HCT116 (cell line): ENCODE results near the gene RAI1. TPM values are rescaled to one million over a fixed set of nuclear protein-coding genes. Genes with fewer than 3 reads are reported as not detected.

Experiments used
- ATAC-seq: fragments of 200-7000 bp; cut with Tn5 transposase; 2 replicates; pipeline ENCODE4 v1.9.1; 2020; ENCODE audit warnings: mild to moderate bottlenecking, moderate library complexity
- BruUV-seq: library from RNA; stranded (reverse); fragments of 400-500 nt; replicated peaks from 2 replicates; lab custom pipeline; 2021; lab: Mats Ljungman, UMichigan
- CTCF ChIA-PET: fragments of 300-600 bp; sonication (Branson Sonifier 250); formaldehyde crosslinking; loops from one replicate; lab custom pipeline; 2021; ENCODE audit warnings: antibody characterized with exemption; lab: Charles Lee
- POLR2A ChIA-PET: fragments of 300-600, 350-600 bp; sonication (Branson Sonifier 250); formaldehyde crosslinking; loops from one replicate; lab custom pipeline; 2021; ENCODE audit warnings: antibody characterized with exemption; lab: Charles Lee
- RAD21 ChIA-PET, 2 experiments: fragments of 300-600 bp; sonication (Branson Sonifier 250); formaldehyde crosslinking; loops; one replicate each; lab custom pipeline; 2023; ENCODE audit warnings: low total read pairs in 2 of 2; ENCODE audit not compliant: uncharacterized antibody in 2 of 2, unreplicated experiment in 2 of 2, low non-redundant PET in 1 of 2; lab: Charles Lee
- DNase-seq: peaks from one replicate; pipeline ENCODE4 v3.0.0-alpha.2; 2010; ENCODE audit warnings: low read depth, low spot score
- H2AFZ ChIP-seq: fragments of 200-600 bp; shearing (Covaris generic), sonication (generic); 2 replicates; pipeline ENCODE4 v1.6.1; 2017; ENCODE audit warnings: low read depth, mixed run types, mixed read lengths, antibody characterized with exemption, low read length; ENCODE audit not compliant: poor library complexity, severe bottlenecking
- H3K27ac ChIP-seq: 2 replicates; pipeline ENCODE4 v1.5.1; 2012; ENCODE audit warnings: low read depth, low read length
- H3K27me3 ChIP-seq: fragments of 200-600 bp; sonication (generic); 2 replicates; pipeline ENCODE4 v1.6.1; 2016; ENCODE audit warnings: mixed run types, low read length, mixed read lengths; ENCODE audit not compliant: insufficient read depth
- H3K36me3 ChIP-seq, 2 experiments: fragments of 200-500 bp in 1 of 2; fragments of 200-600 bp in 1 of 2; sonication (Bioruptor generic) in 1 of 2; sonication (generic) in 1 of 2; 2 replicates each; pipeline versions ENCODE4 v1.5.1 to v1.6.1; 2014 to 2016; ENCODE audit warnings: low read length in 2 of 2, inconsistent platforms in 1 of 2, mixed read lengths in 1 of 2, mixed run types in 1 of 2; ENCODE audit not compliant: insufficient read depth in 2 of 2, control insufficient read depth in 1 of 2
- H3K4me1 ChIP-seq, 2 experiments: fragments of 200-600 bp in 1 of 2; sonication (generic) in 1 of 2; 2 replicates each; pipeline versions ENCODE4 v1.5.1 to v1.6.1; 2012 to 2017; ENCODE audit warnings: low read length in 2 of 2, inconsistent platforms in 1 of 2, mild to moderate bottlenecking in 1 of 2, mixed read lengths in 1 of 2, mixed run types in 1 of 2, moderate library complexity in 1 of 2; ENCODE audit not compliant: insufficient read depth in 2 of 2, control insufficient read depth in 1 of 2
- H3K4me2 ChIP-seq: fragments of 200-600 bp; sonication (generic); 2 replicates; pipeline ENCODE4 v1.6.1; 2017; ENCODE audit warnings: mixed run types, low read length, mixed read lengths
- H3K4me3 ChIP-seq, 2 experiments: fragments of 200-600 bp in 1 of 2; sonication (generic) in 1 of 2; replicated peaks in 1 of 2; 2 replicates each; pipeline ENCODE4 v1.5.1; 2011 to 2016; ENCODE audit warnings: low read length in 2 of 2, control low read depth in 1 of 2, low read depth in 1 of 2, mild to moderate bottlenecking in 1 of 2, mixed read lengths in 1 of 2, mixed run types in 1 of 2
- H3K79me2 ChIP-seq: fragments of 200-600 bp; sonication (generic); 2 replicates; pipeline ENCODE4 v1.6.1; 2017; ENCODE audit warnings: mild to moderate bottlenecking, mixed run types, low read length, moderate library complexity, mixed read lengths; ENCODE audit not compliant: insufficient read depth
- H3K9ac ChIP-seq: fragments of 200-600 bp; sonication (generic); 2 replicates; pipeline ENCODE4 v1.6.1; 2016; ENCODE audit warnings: low read length, mixed read lengths
- H3K9me2 ChIP-seq: fragments of 200-600 bp; sonication (generic), shearing (Covaris generic); 2 replicates; pipeline ENCODE4 v1.6.1; 2017; ENCODE audit warnings: mixed run types, mild to moderate bottlenecking, moderate library complexity; ENCODE audit not compliant: insufficient read depth
- H3K9me3 ChIP-seq, 2 experiments: fragments of 200-500 bp in 1 of 2; fragments of 200-600 bp in 1 of 2; sonication (Bioruptor generic) in 1 of 2; sonication (generic) in 1 of 2; 2 replicates each; pipeline ENCODE4 v1.6.1; 2014 to 2017; ENCODE audit warnings: low read length in 2 of 2, mixed read lengths in 2 of 2, inconsistent platforms in 1 of 2, low read depth in 1 of 2, mild to moderate bottlenecking in 1 of 2, mixed run types in 1 of 2, moderate library complexity in 1 of 2; ENCODE audit not compliant: control insufficient read depth in 1 of 2, insufficient read depth in 1 of 2
- H4K20me1 ChIP-seq: fragments of 200-600 bp; sonication (generic), shearing (Covaris generic); 2 replicates; pipeline ENCODE4 v1.6.1; 2017; ENCODE audit warnings: mixed run types, mild to moderate bottlenecking, moderate library complexity; ENCODE audit not compliant: insufficient read depth
- CBX3 ChIP-seq: IDR thresholded peaks from 2 replicates; pipeline ENCODE4 v1.6.1; 2012; ENCODE audit warnings: low read depth
- CEBPB ChIP-seq: IDR thresholded peaks from 2 replicates; pipeline ENCODE4 v1.6.1; 2012; ENCODE audit warnings: low read depth
- CTCF ChIP-seq, 3 experiments: fragments of 200-600 bp in 1 of 3; sonication (generic) in 1 of 3; IDR thresholded peaks in 2 of 3; conservative IDR thresholded peaks in 1 of 3; 2 replicates each; pipeline ENCODE4 v1.5.1; 2012 to 2017; ENCODE audit warnings: low read depth in 2 of 3, low read length in 2 of 3, antibody characterized with exemption in 1 of 3, borderline replicate concordance in 1 of 3, control low read depth in 1 of 3, mild to moderate bottlenecking in 1 of 3, mixed read lengths in 1 of 3, mixed run types in 1 of 3, moderate library complexity in 1 of 3; ENCODE audit not compliant: insufficient read depth in 1 of 3
- EGR1 ChIP-seq: IDR thresholded peaks from 2 replicates; pipeline ENCODE4 v1.6.1; 2012; ENCODE audit warnings: low read depth
- ELF1 ChIP-seq: IDR thresholded peaks from 2 replicates; pipeline ENCODE4 v1.6.1; 2012; ENCODE audit warnings: low read depth, borderline replicate concordance
- EZH2 ChIP-seq: fragments of 200-600 bp; sonication (generic); IDR thresholded peaks from 2 replicates; pipeline ENCODE4 v1.6.1; 2017; ENCODE audit warnings: antibody characterized with exemption, mixed run types
- EZH2phosphoT487 ChIP-seq: fragments of 200-600 bp; IDR thresholded peaks from 2 replicates; pipeline ENCODE4 v1.6.1; 2018; ENCODE audit warnings: antibody characterized with exemption, borderline replicate concordance
- JUND ChIP-seq: IDR thresholded peaks from 2 replicates; pipeline ENCODE4 v1.6.1; 2012
- MAX ChIP-seq: IDR thresholded peaks from 2 replicates; pipeline ENCODE4 v1.6.1; 2012
- POLR2A ChIP-seq: IDR thresholded peaks from 2 replicates; pipeline ENCODE4 v1.7.0; 2011; ENCODE audit warnings: borderline replicate concordance; ENCODE audit not compliant: insufficient read depth, insufficient read length; ENCODE audit errors: extremely low read depth
- RAD21 ChIP-seq: IDR thresholded peaks from 2 replicates; pipeline ENCODE4 v1.6.1; 2012; ENCODE audit warnings: low read depth, mild to moderate bottlenecking
- REST ChIP-seq: IDR thresholded peaks from 2 replicates; pipeline ENCODE4 v1.6.1; 2012; ENCODE audit warnings: low read depth
- SIN3A ChIP-seq: IDR thresholded peaks from 2 replicates; pipeline ENCODE4 v1.6.1; 2012; ENCODE audit warnings: low read depth
- SP1 ChIP-seq: IDR thresholded peaks from 2 replicates; pipeline ENCODE4 v1.6.1; 2012; ENCODE audit warnings: low read depth
- TCF7L2 ChIP-seq: IDR thresholded peaks from 2 replicates; pipeline ENCODE4 v1.7.0; 2011; ENCODE audit warnings: borderline replicate concordance, inconsistent platforms; ENCODE audit not compliant: insufficient read depth, insufficient read length; ENCODE audit errors: extremely low read depth
- YY1 ChIP-seq: IDR thresholded peaks from 2 replicates; pipeline ENCODE4 v1.6.1; 2011; ENCODE audit warnings: low read length, low read depth, moderate library complexity, mild to moderate bottlenecking; ENCODE audit not compliant: insufficient replicate concordance; ENCODE audit errors: extremely low read depth
- ZBTB33 ChIP-seq: IDR thresholded peaks from 2 replicates; pipeline ENCODE4 v1.6.1; 2011; ENCODE audit warnings: mild to moderate bottlenecking, low read length, moderate library complexity; ENCODE audit not compliant: insufficient replicate concordance; ENCODE audit errors: extremely low read depth
- ZFX ChIP-seq: fragments of 450-650 bp; IDR thresholded peaks from 2 replicates; pipeline ENCODE4 v1.6.1; 2017
- ZNF274 ChIP-seq: fragments of 200-500 bp; sonication (Bioruptor generic); IDR thresholded peaks from 2 replicates; pipeline ENCODE4 v1.6.1; 2014; ENCODE audit warnings: mild to moderate bottlenecking, low read depth, low read length, inconsistent platforms
- intact Hi-C: fragments of 100-400 bp; cut with micrococcal nuclease; formaldehyde crosslinking; loops from 2 replicates; pipeline ENCODE4 v1.10.0; 2022
- total RNA-seq: library from RNA; stranded (reverse); gene quantifications from one replicate; pipeline ENCODE4 v1.2.1, GENCODE V29; 2021; ENCODE audit not compliant: unreplicated experiment

The RAI1 gene
- total RNA-seq, 1 experiment from 2014 or later = 38.5 TPM

- Histone ChIP-seq H3K9me3 (no peaks in the 10 kb centered on the region), H4K20me1 (no peaks in the 10 kb centered on the region), H3K27ac (peak overlapping the region; percentile 94), H2AFZ (no peak overlapping the region), H3K27me3 (no peaks in the 10 kb centered on the region), H3K4me2 (peak overlapping the region; percentile 99), H3K4me3 (no peak overlapping the region), H3K9me2 (no peaks in the 10 kb centered on the region), H3K4me1 (peaks cover 83 to 96% of the 10 kb centered on the region in 2 experiments), H3K36me3 (no peaks in the 10 kb centered on the region), H3K79me2 (peaks cover 97% of the 10 kb centered on the region), H3K9ac (peak overlapping the region; percentile 91)
- ATAC-seq = no peak
- RAD21 ChIA-PET = no interaction called here
- no peak for TF ChIP-seq CBX3
- TF ChIP-seq EZH2 = no peak
- TF ChIP-seq POLR2A = no peak
- TF ChIP-seq CEBPB = no peak
- no peak for TF ChIP-seq YY1
- TF ChIP-seq SP1 = no peak
- no peak for TF ChIP-seq EZH2phosphoT487
- no peak for TF ChIP-seq REST
- no peak for TF ChIP-seq JUND
- no peak for TF ChIP-seq CTCF (IDR thresholded peaks at IDR 0.05 in 2 of 3, conservative IDR thresholded peaks at IDR 0.05 in 1 of 3; ENCODE audit: borderline replicate concordance in 1 of 3, insufficient read depth in 1 of 3, low read depth in 2 of 3, low read length in 2 of 3)
- TF ChIP-seq TCF7L2 = no peak
- TF ChIP-seq ZFX = no peak
- no peak for TF ChIP-seq SIN3A
- TF ChIP-seq ZNF274 = no peak
- no peak for TF ChIP-seq EGR1
- TF ChIP-seq ELF1 = no peak
- no peak for TF ChIP-seq MAX
- TF ChIP-seq ZBTB33 = no peak
- TF ChIP-seq RAD21 = no peak
- DNase-seq = no peak
- intact Hi-C loops = no loop called here
- CTCF ChIA-PET = interaction anchor here (2.1 to 2.7 kb wide), 2 partner anchors 9 to 58 kb away, joined by 4 to 9 read pairs; no protein-coding TSS in a partner anchor
- POLR2A ChIA-PET = interaction anchor here (0.8 to 2.1 kb wide), 2 partner anchors 98 to 145 kb away, joined by 4 to 11 read pairs; partner anchors contain the start of gene SREBF1
- no TSS peak for BruUV-seq
These were observed 10.4 kb downstream of the RAI1 start for GRCh38 chr17:17691468-17692263.
